HepG2 (cell line): ENCODE results near the gene SLC25A10. TPM values are rescaled to one million over a fixed set of nuclear protein-coding genes. Genes with fewer than 3 reads are reported as not detected.

ENCODE experiments used
- CCAR2 ChIP-seq: fragments of 200-400 bp; formaldehyde crosslinking; optimal IDR thresholded peaks from 2 replicates; pipeline ENCODE3; 2018; ENCODE audit warnings: low read depth, mild to moderate bottlenecking, low read length, moderate library complexity
- CREB1 ChIP-seq, 2 experiments: fragments of 450-650 bp in 1 of 2; IDR thresholded peaks; 2 replicates each; pipeline ENCODE4 v1.6.1; 2016 to 2017; ENCODE audit warnings: control low read depth in 1 of 2, mild to moderate bottlenecking in 1 of 2, missing compliant biosample characterization in 1 of 2, missing genetic modification characterization in 1 of 2
- IRX3 ChIP-seq: sonication (generic); formaldehyde crosslinking; IDR thresholded peaks from 2 replicates; pipeline ENCODE4 v1.8.1; 2023; ENCODE audit warnings: mild to moderate bottlenecking, low read depth, missing genetic modification reagents, borderline replicate concordance
- SP4 ChIP-seq: sonication (generic); formaldehyde crosslinking; IDR thresholded peaks from 2 replicates; pipeline ENCODE4 v1.8.1; 2023; ENCODE audit warnings: mild to moderate bottlenecking, missing genetic modification reagents
- ZFP36 ChIP-seq: fragments of 150-350 bp; IDR thresholded peaks from 2 replicates; pipeline ENCODE4 v1.6.1; 2018; ENCODE audit warnings: borderline replicate concordance, low read length, low read depth; ENCODE audit not compliant: partially characterized antibody
- ZFP62 ChIP-seq: sonication (generic); formaldehyde crosslinking; IDR thresholded peaks from 2 replicates; pipeline ENCODE4 v1.4.0; 2020; ENCODE audit warnings: missing genetic modification reagents
- ZFY ChIP-seq: sonication (generic); formaldehyde crosslinking; IDR thresholded peaks from 2 replicates; pipeline ENCODE4 v1.4.0; 2020; ENCODE audit warnings: missing genetic modification reagents
- ZNF510 ChIP-seq: sonication (generic); formaldehyde crosslinking; IDR thresholded peaks from 2 replicates; pipeline ENCODE4 v1.4.0; 2020; ENCODE audit warnings: low read depth, mild to moderate bottlenecking, missing genetic modification reagents
- ZNF788 ChIP-seq: sonication (generic); formaldehyde crosslinking; IDR thresholded peaks from 2 replicates; pipeline ENCODE4 v1.5.0; 2020; ENCODE audit warnings: mild to moderate bottlenecking, missing genetic modification reagents, borderline replicate concordance
- ZNF841 ChIP-seq: sonication (generic); formaldehyde crosslinking; IDR thresholded peaks from 2 replicates; pipeline ENCODE4 v1.8.1; 2023; ENCODE audit warnings: missing genetic modification reagents, borderline replicate concordance
- polyA plus RNA-seq, 8 experiments: library from polyadenylated mRNA; depleted of rRNA in 3 of 8; stranded (reverse) in 7 of 8; unstranded in 1 of 8; fragments of >200 nt; fragmentation: Illumina TruSeq in 4 of 8; extraction: Trizol in 4 of 8; gene quantifications; 2 replicates each; pipeline versions ENCODE4 v1.2.1 to v1.2.3, GENCODE V29; 2011 to 2016; ENCODE audit warnings: low read depth in 4 of 8, missing spikeins in 1 of 8, mixed read lengths in 1 of 8; ENCODE audit not compliant: insufficient read depth in 1 of 8
- total RNA-seq, 5 experiments: library from RNA; depleted of rRNA; stranded (reverse); fragments of >200 nt; fragmentation: Illumina TruSeq; extraction: Trizol; gene quantifications; 2 replicates each; pipeline ENCODE4 v1.2.3, GENCODE V29; 2016; ENCODE audit warnings: low read depth in 1 of 5
- TF ChIP-seq, protein P1 (sequence below): sonication (generic); formaldehyde crosslinking; IDR thresholded peaks from 2 replicates; pipeline ENCODE4 v1.5.0; 2020; ENCODE audit warnings: missing genetic modification reagents
- TF ChIP-seq, protein P2 (sequence below): sonication (generic); formaldehyde crosslinking; IDR thresholded peaks from 2 replicates; pipeline ENCODE4 v1.9.0; 2021; ENCODE audit warnings: missing genetic modification reagents, mild to moderate bottlenecking, borderline replicate concordance
- TF ChIP-seq, protein P3 (sequence below): IDR thresholded peaks from 2 replicates; pipeline ENCODE4 v1.6.1; 2016; ENCODE audit warnings: low read depth
- TF ChIP-seq, protein P4 (sequence below): sonication (generic); formaldehyde crosslinking; IDR thresholded peaks from 2 replicates; pipeline ENCODE4 v1.5.1; 2020; ENCODE audit warnings: mild to moderate bottlenecking, missing genetic modification reagents, moderate library complexity
- TF ChIP-seq, protein P5 (sequence below): sonication (generic); formaldehyde crosslinking; IDR thresholded peaks from 2 replicates; pipeline ENCODE4 v1.8.1; 2022; ENCODE audit warnings: mild to moderate bottlenecking, missing genetic modification reagents
- TF ChIP-seq, protein P6 (sequence below): sonication (generic); formaldehyde crosslinking; IDR thresholded peaks from 2 replicates; pipeline ENCODE4 v1.5.0; 2020; ENCODE audit warnings: missing genetic modification reagents, mild to moderate bottlenecking, borderline replicate concordance
- TF ChIP-seq, protein P7 (sequence below), 2 experiments: sonication (generic) in 1 of 2; formaldehyde crosslinking in 1 of 2; IDR thresholded peaks; 2 replicates each; pipeline versions ENCODE4 v1.4.0 to v1.6.1; 2018 to 2020; ENCODE audit warnings: missing genetic modification reagents in 2 of 2, borderline replicate concordance in 1 of 2, low read depth in 1 of 2, mild to moderate bottlenecking in 1 of 2, missing biosample characterization in 1 of 2

Gene SLC25A10
- total and polyA plus RNA-seq, 2 of the 13 experiments (the other 11 are each of a cell fraction or from before 2014, with no cell fraction given), result 46.5 to 140 TPM

DNA sequence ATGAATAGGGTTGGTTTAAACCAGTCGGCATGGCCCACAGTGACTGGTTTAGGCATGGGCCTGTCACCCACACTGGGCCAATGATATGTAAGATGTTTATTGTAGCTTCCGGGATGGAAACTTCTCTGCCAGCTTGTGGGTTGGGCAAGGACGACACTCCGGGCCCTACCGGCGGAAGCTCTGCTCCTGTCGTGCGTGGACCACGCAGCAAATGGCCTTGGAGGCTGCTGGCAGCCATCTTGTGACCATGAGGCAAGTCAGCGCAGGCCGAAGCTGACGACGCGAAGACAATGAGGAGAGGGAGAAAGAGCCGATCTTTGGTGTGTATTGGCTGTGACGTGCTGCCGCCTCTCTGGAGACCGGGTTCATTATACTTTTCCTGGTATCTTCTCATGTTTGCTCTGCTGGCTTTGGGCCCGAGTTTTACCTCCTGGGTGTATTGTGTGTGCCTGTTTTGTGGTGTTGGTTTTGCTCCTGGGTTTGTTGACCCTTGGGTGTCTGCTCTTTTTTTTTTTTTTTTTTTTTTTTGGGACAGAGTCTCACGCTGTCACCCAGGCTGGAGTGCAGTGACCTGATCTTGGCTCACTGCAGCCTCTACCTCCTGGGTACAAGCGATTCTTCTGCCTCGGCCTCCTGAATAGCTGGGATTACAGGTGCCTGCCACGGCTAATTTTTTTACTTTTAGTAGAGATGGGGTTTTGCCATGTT is 15.4 kb downstream of the SLC25A10 start (continued):
- TF ChIP-seq, protein P1, sequence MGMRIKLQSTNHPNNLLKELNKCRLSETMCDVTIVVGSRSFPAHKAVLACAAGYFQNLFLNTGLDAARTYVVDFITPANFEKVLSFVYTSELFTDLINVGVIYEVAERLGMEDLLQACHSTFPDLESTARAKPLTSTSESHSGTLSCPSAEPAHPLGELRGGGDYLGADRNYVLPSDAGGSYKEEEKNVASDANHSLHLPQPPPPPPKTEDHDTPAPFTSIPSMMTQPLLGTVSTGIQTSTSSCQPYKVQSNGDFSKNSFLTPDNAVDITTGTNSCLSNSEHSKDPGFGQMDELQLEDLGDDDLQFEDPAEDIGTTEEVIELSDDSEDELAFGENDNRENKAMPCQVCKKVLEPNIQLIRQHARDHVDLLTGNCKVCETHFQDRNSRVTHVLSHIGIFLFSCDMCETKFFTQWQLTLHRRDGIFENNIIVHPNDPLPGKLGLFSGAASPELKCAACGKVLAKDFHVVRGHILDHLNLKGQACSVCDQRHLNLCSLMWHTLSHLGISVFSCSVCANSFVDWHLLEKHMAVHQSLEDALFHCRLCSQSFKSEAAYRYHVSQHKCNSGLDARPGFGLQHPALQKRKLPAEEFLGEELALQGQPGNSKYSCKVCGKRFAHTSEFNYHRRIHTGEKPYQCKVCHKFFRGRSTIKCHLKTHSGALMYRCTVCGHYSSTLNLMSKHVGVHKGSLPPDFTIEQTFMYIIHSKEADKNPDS (CRISPR knock-in tag), result no peak
- TF ChIP-seq, protein P2, sequence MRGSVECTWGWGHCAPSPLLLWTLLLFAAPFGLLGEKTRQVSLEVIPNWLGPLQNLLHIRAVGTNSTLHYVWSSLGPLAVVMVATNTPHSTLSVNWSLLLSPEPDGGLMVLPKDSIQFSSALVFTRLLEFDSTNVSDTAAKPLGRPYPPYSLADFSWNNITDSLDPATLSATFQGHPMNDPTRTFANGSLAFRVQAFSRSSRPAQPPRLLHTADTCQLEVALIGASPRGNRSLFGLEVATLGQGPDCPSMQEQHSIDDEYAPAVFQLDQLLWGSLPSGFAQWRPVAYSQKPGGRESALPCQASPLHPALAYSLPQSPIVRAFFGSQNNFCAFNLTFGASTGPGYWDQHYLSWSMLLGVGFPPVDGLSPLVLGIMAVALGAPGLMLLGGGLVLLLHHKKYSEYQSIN (CRISPR knock-in tag), result no peak
- TF ChIP-seq ZFP62 (CRISPR knock-in tag), result no peak
- TF ChIP-seq, protein P3, sequence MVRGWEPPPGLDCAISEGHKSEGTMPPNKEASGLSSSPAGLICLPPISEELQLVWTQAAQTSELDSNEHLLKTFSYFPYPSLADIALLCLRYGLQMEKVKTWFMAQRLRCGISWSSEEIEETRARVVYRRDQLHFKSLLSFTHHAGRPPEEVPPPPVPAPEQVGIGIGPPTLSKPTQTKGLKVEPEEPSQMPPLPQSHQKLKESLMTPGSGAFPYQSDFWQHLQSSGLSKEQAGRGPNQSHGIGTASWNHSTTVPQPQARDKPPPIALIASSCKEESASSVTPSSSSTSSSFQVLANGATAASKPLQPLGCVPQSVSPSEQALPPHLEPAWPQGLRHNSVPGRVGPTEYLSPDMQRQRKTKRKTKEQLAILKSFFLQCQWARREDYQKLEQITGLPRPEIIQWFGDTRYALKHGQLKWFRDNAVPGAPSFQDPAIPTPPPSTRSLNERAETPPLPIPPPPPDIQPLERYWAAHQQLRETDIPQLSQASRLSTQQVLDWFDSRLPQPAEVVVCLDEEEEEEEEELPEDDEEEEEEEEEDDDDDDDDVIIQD (CRISPR knock-in tag), result peak; percentile 82; the same call in 1 of the 2 replicates
- 0 out of 2 replicates have a peak, but pooled peaks have one; percentile 47 for TF ChIP-seq IRX3 (CRISPR knock-in tag)
- TF ChIP-seq, protein P4, sequence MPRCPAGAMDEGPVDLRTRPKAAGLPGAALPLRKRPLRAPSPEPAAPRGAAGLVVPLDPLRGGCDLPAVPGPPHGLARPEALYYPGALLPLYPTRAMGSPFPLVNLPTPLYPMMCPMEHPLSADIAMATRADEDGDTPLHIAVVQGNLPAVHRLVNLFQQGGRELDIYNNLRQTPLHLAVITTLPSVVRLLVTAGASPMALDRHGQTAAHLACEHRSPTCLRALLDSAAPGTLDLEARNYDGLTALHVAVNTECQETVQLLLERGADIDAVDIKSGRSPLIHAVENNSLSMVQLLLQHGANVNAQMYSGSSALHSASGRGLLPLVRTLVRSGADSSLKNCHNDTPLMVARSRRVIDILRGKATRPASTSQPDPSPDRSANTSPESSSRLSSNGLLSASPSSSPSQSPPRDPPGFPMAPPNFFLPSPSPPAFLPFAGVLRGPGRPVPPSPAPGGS (CRISPR knock-in tag), result peak; percentile 99
- peak; percentile 81; the same call in 1 of the 2 replicates for TF ChIP-seq SP4 (CRISPR knock-in tag)
- peak; percentile 97; the same call in 1 of the 2 replicates for TF ChIP-seq ZNF788
- no peak for TF ChIP-seq ZFP36
- peak; percentile 96 for TF ChIP-seq ZFY (CRISPR knock-in tag)
- peak; percentile 93 for TF ChIP-seq ZNF841 (CRISPR knock-in tag)
- TF ChIP-seq, protein P5, sequence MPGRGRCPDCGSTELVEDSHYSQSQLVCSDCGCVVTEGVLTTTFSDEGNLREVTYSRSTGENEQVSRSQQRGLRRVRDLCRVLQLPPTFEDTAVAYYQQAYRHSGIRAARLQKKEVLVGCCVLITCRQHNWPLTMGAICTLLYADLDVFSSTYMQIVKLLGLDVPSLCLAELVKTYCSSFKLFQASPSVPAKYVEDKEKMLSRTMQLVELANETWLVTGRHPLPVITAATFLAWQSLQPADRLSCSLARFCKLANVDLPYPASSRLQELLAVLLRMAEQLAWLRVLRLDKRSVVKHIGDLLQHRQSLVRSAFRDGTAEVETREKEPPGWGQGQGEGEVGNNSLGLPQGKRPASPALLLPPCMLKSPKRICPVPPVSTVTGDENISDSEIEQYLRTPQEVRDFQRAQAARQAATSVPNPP (CRISPR knock-in tag), result peak; percentile 25; the same call in 1 of the 2 replicates
- peak; percentile 78 for TF ChIP-seq CREB1 (IDR thresholded peaks at IDR 0.05)
- peak; percentile 78 for TF ChIP-seq CREB1 (CRISPR knock-in tag; IDR thresholded peaks at IDR 0.05)
- peak; percentile 99 for TF ChIP-seq ZNF510
- TF ChIP-seq CCAR2, result no peak
- TF ChIP-seq, protein P6, sequence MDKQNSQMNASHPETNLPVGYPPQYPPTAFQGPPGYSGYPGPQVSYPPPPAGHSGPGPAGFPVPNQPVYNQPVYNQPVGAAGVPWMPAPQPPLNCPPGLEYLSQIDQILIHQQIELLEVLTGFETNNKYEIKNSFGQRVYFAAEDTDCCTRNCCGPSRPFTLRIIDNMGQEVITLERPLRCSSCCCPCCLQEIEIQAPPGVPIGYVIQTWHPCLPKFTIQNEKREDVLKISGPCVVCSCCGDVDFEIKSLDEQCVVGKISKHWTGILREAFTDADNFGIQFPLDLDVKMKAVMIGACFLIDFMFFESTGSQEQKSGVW (CRISPR knock-in tag), result peak; percentile 97; the same call in 1 of the 2 replicates
- TF ChIP-seq, protein P7, sequence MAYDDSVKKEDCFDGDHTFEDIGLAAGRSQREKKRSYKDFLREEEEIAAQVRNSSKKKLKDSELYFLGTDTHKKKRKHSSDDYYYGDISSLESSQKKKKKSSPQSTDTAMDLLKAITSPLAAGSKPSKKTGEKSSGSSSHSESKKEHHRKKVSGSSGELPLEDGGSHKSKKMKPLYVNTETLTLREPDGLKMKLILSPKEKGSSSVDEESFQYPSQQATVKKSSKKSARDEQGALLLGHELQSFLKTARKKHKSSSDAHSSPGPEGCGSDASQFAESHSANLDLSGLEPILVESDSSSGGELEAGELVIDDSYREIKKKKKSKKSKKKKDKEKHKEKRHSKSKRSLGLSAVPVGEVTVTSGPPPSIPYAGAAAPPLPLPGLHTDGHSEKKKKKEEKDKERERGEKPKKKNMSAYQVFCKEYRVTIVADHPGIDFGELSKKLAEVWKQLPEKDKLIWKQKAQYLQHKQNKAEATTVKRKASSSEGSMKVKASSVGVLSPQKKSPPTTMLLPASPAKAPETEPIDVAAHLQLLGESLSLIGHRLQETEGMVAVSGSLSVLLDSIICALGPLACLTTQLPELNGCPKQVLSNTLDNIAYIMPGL (CRISPR knock-in tag; IDR thresholded peaks at IDR 0.05; ENCODE audit: borderline replicate concordance in 1 of 2, low read depth in 1 of 2), result peak; percentile 60 to 93; a peak in 3 of 4 replicates
